Glutamatergic neuron (in vitro differentiated cells): ENCODE measurements around the gene CTPS2. TPM values are rescaled to one million over a fixed set of nuclear protein-coding genes. Genes with fewer than 3 reads are reported as not detected.
"Not testable (repeated sequence)": the region's sequence is repeated elsewhere in the genome, so short reads cannot be mapped to it uniquely, and the experiment has no call there.

Experiments
- DNase-seq: peaks from one replicate; pipeline ENCODE4 v3.0.0; 2022
- H3K27ac Mint-ChIP-seq: one replicate; pipeline ENCODE4 v1.8.0; 2020; ENCODE audit warnings: mild to moderate bottlenecking, mixed read lengths, inconsistent platforms; ENCODE audit not compliant: unreplicated experiment
- H3K27me3 Mint-ChIP-seq: one replicate; pipeline ENCODE4 v1.8.0; 2020; ENCODE audit warnings: mild to moderate bottlenecking, moderate library complexity, mixed read lengths, inconsistent platforms; ENCODE audit not compliant: unreplicated experiment
- H3K36me3 Mint-ChIP-seq: one replicate; pipeline ENCODE4 v1.8.0; 2020; ENCODE audit warnings: mild to moderate bottlenecking, mixed read lengths, inconsistent platforms; ENCODE audit not compliant: unreplicated experiment
- H3K4me1 Mint-ChIP-seq: one replicate; pipeline ENCODE4 v1.8.0; 2020; ENCODE audit warnings: mild to moderate bottlenecking, low read depth, mixed read lengths, inconsistent platforms; ENCODE audit not compliant: unreplicated experiment
- H3K4me3 Mint-ChIP-seq: one replicate; pipeline ENCODE4 v1.8.0; 2020; ENCODE audit warnings: mild to moderate bottlenecking, mixed read lengths, inconsistent platforms; ENCODE audit not compliant: unreplicated experiment
- H3K9me3 Mint-ChIP-seq: one replicate; pipeline ENCODE4 v1.8.0; 2020; ENCODE audit warnings: mild to moderate bottlenecking, moderate library complexity, mixed read lengths, inconsistent platforms; ENCODE audit not compliant: unreplicated experiment
- CTCF ChIP-seq: fragments of 200-600 bp; sonication (generic); IDR thresholded peaks from one replicate; pipeline ENCODE4 v1.5.0; 2021; ENCODE audit not compliant: partially characterized antibody, unreplicated experiment
- total RNA-seq: library from RNA; stranded (reverse); fragmentation: NEBNext Ultra II Directional; extraction: Animal tissue kit (Norgen Biotek cat#: 25700); gene quantifications from one replicate; pipeline ENCODE4 v1.2.1, GENCODE V29; 2021; ENCODE audit not compliant: unreplicated experiment

The CTPS2 gene
- total RNA-seq, 1 donor from 2014 or later, result 29.0 TPM

- peaks cover 2% of the 10 kb centered on the region for H3K27me3 Mint-ChIP-seq
- H3K36me3 Mint-ChIP-seq, result no peaks in the 10 kb centered on the region
- DNase-seq, result no peak
- TF ChIP-seq CTCF, result no peak
- H3K4me1 Mint-ChIP-seq, result no peaks in the 10 kb centered on the region
- H3K9me3 Mint-ChIP-seq, result peaks cover 3% of the 10 kb centered on the region
- H3K4me3 Mint-ChIP-seq, result no peak overlapping the region
- no peak overlapping the region for H3K27ac Mint-ChIP-seq
Measured at GRCh38 chrX:16612257-16612897, 100.1 kb downstream of the CTPS2 start.

- not testable (repeated sequence) for DNase-seq, H3K4me1 Mint-ChIP-seq, H3K9me3 Mint-ChIP-seq, H3K27me3 Mint-ChIP-seq, H3K4me3 Mint-ChIP-seq, H3K27ac Mint-ChIP-seq, H3K36me3 Mint-ChIP-seq
Measured at GRCh38 chrX:16610654-16611053, 101.8 kb downstream of the CTPS2 start.

GRCh38 chrX:16610121-16610621, 102.3 kb downstream of the CTPS2 start:
- Mint-ChIP-seq H3K4me3 (no peak overlapping the region), H3K27ac (no peak overlapping the region), H3K36me3 (no peaks in the 10 kb centered on the region), H3K9me3 (peaks cover 3% of the 10 kb centered on the region), H3K4me1 (no peaks in the 10 kb centered on the region), H3K27me3 (peaks cover 2% of the 10 kb centered on the region)
- no peak for DNase-seq
- no peak for TF ChIP-seq CTCF

- DNase-seq, result no peak
- Mint-ChIP-seq H3K4me3 (no peak overlapping the region), H3K4me1 (peaks cover 2% of the 10 kb centered on the region), H3K27me3 (no peaks in the 10 kb centered on the region), H3K36me3 (no peaks in the 10 kb centered on the region), H3K27ac (no peak overlapping the region), H3K9me3 (no peaks in the 10 kb centered on the region)
- no peak for TF ChIP-seq CTCF
Measured at GRCh38 chrX:16606142-16606720, 106.2 kb downstream of the CTPS2 start.

- DNase-seq, result no peak
- Mint-ChIP-seq H3K9me3 (no peaks in the 10 kb centered on the region), H3K4me1 (peaks cover 3% of the 10 kb centered on the region), H3K4me3 (no peak overlapping the region), H3K36me3 (no peaks in the 10 kb centered on the region), H3K27ac (no peak overlapping the region), H3K27me3 (no peaks in the 10 kb centered on the region)
- no peak for TF ChIP-seq CTCF
Measured at GRCh38 chrX:16604337-16604736, 108.1 kb downstream of the CTPS2 start.
